GM19372 (cell line): ENCODE data around the gene DAAM1.

Source experiments
- ATAC-seq: cut with Tn5 transposase; IDR thresholded peaks from one replicate; pipeline ENCODE4 v1.9.1; 2021; ENCODE audit warnings: mild to moderate bottlenecking, low read depth, moderate library complexity; ENCODE audit not compliant: unreplicated experiment

The DAAM1 gene

DNA sequence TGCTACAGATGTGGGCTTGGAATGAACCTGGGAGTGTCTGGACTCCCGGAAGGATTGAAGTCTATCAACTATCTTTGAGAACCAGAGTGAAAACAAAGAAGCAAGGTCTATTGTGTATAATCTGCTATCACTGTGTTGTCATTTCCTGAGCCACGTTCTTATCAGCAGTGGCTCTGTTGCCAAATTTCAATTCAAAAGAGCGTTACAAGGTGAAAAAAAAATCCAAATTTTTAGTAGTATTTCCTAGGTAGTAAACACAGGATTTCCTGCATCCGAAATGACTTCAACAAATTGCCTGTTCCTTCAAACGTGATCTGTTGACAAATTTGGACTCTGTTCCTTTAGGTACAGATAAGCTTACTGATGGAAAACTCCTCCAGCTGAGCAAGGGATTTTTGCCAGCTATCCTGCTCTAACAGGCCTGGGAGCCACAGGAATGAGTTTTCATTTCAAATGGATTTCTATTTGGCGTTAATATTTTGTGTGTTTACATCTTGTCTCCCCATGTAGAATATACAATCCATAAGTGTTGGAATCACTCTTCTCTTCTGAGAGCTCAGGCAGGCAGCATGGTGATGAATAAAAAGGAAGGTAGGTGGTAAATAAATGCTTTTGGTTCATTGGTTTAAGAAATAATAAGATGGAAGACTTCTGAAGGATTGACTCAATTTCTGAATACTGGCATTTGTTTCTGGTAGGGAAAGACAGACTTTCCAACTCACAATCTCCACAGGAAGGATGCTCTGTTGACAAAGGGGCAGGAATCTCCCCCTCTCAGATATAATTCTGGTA, 218.2 kb downstream of the DAAM1 start:
- no peak for ATAC-seq

DNA sequence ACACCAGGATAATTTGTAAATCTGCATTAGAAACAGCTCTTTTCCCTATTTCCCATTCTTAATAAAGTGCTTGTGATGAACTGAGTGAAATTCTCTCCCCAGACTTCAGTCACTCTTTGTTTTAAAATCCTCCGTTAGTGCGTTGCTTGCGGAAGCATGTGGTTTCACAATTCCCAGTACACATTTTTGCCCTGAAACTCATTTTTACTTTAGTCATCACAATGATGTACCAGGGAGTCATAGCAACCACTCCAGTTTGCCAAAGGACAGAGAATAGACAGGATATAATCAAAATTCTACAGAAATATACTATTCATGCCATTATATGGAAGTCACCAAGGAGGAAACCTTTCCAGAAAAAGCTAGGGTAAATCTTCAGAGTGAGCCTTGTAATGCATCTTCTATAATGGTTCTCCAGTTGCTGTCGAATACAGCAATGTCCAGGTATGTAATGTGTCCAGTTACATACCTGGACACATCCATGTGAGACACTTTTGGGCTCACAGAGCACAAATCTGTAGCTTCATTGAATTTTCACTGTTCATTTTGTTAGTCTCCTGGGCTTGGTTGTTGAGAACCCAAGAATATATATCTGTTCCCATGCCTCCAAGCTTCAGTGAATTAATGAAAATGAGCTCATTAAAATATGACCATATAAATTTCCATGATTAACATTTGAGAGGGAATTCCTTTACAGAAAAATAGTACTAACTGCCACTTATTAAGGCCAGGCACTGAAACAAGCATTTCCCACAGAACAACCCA, 219.0 kb downstream of the DAAM1 start:
- no peak for ATAC-seq

DNA sequence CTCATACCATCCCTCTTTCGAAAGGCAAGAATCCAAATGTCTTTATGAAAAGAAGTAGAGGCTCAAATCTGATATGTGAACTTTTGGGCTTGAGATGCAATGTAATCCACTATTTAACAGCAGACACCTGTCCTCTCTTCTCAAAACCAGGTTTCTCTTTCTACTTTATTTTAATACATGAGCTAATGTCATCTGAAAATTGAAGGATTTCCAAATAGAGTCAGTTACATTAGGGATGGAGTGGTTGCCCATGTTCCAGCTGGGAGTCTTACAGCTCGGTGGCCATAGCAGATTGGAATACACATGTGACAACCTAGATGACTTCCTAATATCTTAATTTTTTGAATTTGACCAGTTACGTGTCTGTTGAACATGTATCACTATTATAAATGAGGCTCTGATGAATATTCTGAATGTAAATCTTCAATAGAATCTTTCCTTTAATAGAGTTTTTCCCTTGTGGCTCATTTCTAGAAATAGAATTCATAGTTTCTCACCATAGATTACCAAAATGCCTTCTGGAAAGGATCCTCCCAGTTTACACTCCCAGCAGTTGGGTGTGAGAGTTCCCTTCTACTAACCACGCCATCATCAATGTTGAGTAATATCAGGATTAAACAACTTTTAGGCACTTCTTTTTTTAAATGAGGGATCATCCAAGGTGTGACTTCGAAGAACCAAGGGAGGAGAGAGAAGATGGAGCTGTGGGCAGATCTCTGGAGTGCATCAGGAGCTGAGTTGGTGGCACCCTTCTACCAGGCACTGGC, 227.6 kb downstream of the DAAM1 start:
- no peak for ATAC-seq

DNA sequence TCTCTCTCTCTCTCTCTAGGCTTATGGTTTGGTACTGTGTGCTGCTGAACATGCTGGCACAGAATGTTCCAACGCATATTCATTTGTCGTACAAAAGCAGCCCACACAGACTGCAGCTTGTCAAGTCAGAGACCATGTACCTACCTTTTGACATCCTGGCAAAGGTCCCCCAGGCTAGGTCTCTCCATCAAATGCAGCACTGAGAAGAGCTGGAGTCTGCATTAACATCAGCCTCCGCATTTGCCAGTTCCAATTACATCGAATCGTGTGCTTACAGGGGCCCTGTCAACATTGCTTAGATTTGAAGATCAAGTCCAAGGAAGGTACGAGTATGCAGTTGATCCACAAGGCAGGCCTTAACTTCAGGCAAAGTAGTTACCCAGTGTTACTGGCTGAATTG, 228.8 kb downstream of the DAAM1 start:
- ATAC-seq, result no peak

DNA sequence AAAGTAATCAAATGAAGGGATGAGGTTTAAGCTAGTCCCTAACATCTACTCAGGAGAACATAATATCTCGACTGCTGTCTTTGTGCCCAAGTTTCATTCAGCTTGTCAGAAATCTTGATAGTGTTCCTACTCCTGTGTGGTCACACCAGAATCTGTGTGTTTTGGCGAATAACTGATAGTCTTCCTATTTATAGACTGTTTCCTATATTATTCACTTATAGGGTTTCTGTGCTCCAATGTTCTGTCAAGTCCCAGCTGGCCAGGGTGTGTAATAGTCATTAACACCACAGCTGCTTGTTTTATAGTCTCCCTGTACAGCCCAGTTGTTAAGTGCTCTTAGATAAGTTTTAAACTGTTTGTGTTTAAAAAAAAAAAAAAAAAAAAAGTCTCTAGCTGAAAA, 230.8 kb downstream of the DAAM1 start:
- ATAC-seq, result no peak
